ENCODE measurements around the gene HCFC1.

HCFC1 gene

GRCh38 chrX:153900831-153901752 is 70.5 kb downstream of the HCFC1 start:
- peaks cover 0 to 3% (median 1%) of the 10 kb centered on the region in 5 donors for H3K9me3 ChIP-seq (ENCODE audit: control insufficient read depth in 5 of 5, low read length in 5 of 5)
- H3K4me3 ChIP-seq (ENCODE audit: low read depth in 1 of 5, low read length in 5 of 5), result no peak overlapping the region
- H3K4me1 ChIP-seq (ENCODE audit: control insufficient read depth in 5 of 5, insufficient read depth in 5 of 5, low read length in 5 of 5), result peaks cover 0 to 47% (median 28%) of the 10 kb centered on the region in 5 donors
- H3K27me3 ChIP-seq (ENCODE audit: control insufficient read depth in 5 of 5, insufficient read depth in 4 of 5, low read length in 5 of 5), result peaks cover 4 to 21% (median 12%) of the 10 kb centered on the region in 5 donors
- H3K27ac ChIP-seq (ENCODE audit: low read depth, low read length), result no peak overlapping the region
- no peaks in the 10 kb centered on the region for H3K36me3 ChIP-seq (ENCODE audit: control insufficient read depth in 5 of 5, insufficient read depth in 5 of 5, low read length in 5 of 5)
- no peak overlapping the region for H3K9ac ChIP-seq (ENCODE audit: low read length in 5 of 5)

GRCh38 chrX:153897899-153898298 is 73.7 kb downstream of the HCFC1 start:
- Histone ChIP-seq H3K27ac (ENCODE audit: low read depth, low read length) (no peak overlapping the region), H3K27me3 (ENCODE audit: control insufficient read depth in 5 of 5, insufficient read depth in 4 of 5, low read length in 5 of 5) (peaks cover under 1 to 23% (median 15%) of the 10 kb centered on the region in 5 donors), H3K4me1 (ENCODE audit: control insufficient read depth in 5 of 5, insufficient read depth in 5 of 5, low read length in 5 of 5) (peaks cover 0 to 23% (median 17%) of the 10 kb centered on the region in 5 donors), H3K4me3 (ENCODE audit: low read depth in 1 of 5, low read length in 5 of 5) (no peak overlapping the region), H3K9ac (ENCODE audit: low read length in 5 of 5) (no peak overlapping the region), H3K36me3 (ENCODE audit: control insufficient read depth in 5 of 5, insufficient read depth in 5 of 5, low read length in 5 of 5) (no peaks in the 10 kb centered on the region), H3K9me3 (ENCODE audit: control insufficient read depth in 5 of 5, low read length in 5 of 5) (peaks cover 0 to 4% (median 3%) of the 10 kb centered on the region in 5 donors)
